DND-41 (cell line): ENCODE measurements around the gene FMNL3.

Experiments
- EZH2 ChIP-seq: IDR thresholded peaks from 3 replicates; pipeline ENCODE4 v1.6.1; 2012; ENCODE audit warnings: borderline replicate concordance, low read depth, mild to moderate bottlenecking, moderate library complexity, low read length, inconsistent platforms; ENCODE audit not compliant: severe bottlenecking
- TF ChIP-seq, protein P1 (sequence below): IDR thresholded peaks from 2 replicates; pipeline ENCODE4 v1.5.1; 2012; ENCODE audit warnings: borderline replicate concordance, low read length, moderate library complexity, mild to moderate bottlenecking; ENCODE audit not compliant: poor library complexity, severe bottlenecking; ENCODE audit errors: extremely low read depth

GRCh38 chr12:49707812-49708147, 575 bp upstream of the FMNL3 start:
- TF ChIP-seq, protein P1, sequence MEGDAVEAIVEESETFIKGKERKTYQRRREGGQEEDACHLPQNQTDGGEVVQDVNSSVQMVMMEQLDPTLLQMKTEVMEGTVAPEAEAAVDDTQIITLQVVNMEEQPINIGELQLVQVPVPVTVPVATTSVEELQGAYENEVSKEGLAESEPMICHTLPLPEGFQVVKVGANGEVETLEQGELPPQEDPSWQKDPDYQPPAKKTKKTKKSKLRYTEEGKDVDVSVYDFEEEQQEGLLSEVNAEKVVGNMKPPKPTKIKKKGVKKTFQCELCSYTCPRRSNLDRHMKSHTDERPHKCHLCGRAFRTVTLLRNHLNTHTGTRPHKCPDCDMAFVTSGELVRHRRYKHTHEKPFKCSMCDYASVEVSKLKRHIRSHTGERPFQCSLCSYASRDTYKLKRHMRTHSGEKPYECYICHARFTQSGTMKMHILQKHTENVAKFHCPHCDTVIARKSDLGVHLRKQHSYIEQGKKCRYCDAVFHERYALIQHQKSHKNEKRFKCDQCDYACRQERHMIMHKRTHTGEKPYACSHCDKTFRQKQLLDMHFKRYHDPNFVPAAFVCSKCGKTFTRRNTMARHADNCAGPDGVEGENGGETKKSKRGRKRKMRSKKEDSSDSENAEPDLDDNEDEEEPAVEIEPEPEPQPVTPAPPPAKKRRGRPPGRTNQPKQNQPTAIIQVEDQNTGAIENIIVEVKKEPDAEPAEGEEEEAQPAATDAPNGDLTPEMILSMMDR, result no peak
- no peak for TF ChIP-seq EZH2
